GM18511 (cell line): ENCODE data around the gene DOCK7.
"Not testable (repeated sequence)": the region's sequence is repeated elsewhere in the genome, so short reads cannot be mapped to it uniquely, and the experiment has no call there.

ENCODE experiments used
- ATAC-seq: cut with Tn5 transposase; IDR thresholded peaks from one replicate; pipeline ENCODE4 v1.9.1; 2021; ENCODE audit warnings: mild to moderate bottlenecking, moderate library complexity; ENCODE audit not compliant: unreplicated experiment

DOCK7 gene

GRCh38 chr1:62693123-62693522 is 4.9 kb upstream of the DOCK7 start:
- no peak for ATAC-seq

- ATAC-seq, result no peak
These were observed 3.1 kb upstream of the DOCK7 start for GRCh38 chr1:62691062-62691844.

GRCh38 chr1:62689524-62689923 is 1.3 kb upstream of the DOCK7 start:
- ATAC-seq, result no peak

DNA sequence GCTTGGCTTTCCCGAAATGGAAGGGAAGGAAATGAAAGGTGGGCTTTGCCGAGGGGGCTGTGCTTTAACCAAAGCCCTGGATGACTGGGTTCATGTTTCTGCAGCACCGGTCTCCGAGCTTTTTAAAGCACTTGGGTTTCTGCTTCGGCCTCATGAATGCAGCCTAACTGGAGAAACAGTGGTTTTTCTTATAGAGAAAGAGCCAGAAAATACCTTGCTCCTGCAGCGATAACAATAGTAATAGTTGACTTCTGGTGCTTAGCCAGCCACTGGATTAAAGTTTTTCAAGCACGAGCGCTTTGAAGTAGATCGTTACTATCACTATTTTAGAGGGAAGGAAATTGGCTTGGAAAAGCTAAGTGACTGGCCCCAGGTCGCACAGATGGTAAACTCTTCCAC is 500 bp upstream of the DOCK7 start:
- peak; percentile 16 for ATAC-seq

GRCh38 chr1:62687421-62687902 is 724 bp downstream of the DOCK7 start:
- ATAC-seq, result peak; percentile 44

- ATAC-seq, result no peak
These were observed 1.4 kb downstream of the DOCK7 start for GRCh38 chr1:62686822-62687221.

- no peak for ATAC-seq
These were observed 2.7 kb downstream of the DOCK7 start for GRCh38 chr1:62685431-62685859.

DNA sequence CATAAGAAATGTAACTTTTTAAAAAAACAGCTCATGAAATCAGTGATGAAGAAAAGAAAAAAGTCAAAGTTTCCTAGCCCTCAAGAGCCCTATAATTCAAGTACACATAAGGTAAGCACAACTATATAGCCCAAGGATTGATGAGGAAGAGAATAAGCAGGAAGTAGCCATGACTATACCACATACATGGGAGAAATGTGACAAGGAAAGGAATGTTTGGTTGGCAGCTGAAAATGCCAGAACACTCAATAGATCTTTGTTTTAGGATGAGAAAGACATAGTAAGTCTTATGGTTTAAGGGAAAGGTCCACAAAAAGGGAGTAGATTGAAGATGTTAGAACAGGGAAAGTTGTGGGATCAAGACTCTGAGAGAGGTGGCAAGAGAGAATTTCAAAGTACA is 5.7 kb downstream of the DOCK7 start:
- ATAC-seq, result no peak

GRCh38 chr1:62680992-62681391 is 7.2 kb downstream of the DOCK7 start:
- ATAC-seq, result not testable (repeated sequence)

- not testable (repeated sequence) for ATAC-seq
These were observed 10.4 kb downstream of the DOCK7 start for GRCh38 chr1:62677822-62678221.

DNA sequence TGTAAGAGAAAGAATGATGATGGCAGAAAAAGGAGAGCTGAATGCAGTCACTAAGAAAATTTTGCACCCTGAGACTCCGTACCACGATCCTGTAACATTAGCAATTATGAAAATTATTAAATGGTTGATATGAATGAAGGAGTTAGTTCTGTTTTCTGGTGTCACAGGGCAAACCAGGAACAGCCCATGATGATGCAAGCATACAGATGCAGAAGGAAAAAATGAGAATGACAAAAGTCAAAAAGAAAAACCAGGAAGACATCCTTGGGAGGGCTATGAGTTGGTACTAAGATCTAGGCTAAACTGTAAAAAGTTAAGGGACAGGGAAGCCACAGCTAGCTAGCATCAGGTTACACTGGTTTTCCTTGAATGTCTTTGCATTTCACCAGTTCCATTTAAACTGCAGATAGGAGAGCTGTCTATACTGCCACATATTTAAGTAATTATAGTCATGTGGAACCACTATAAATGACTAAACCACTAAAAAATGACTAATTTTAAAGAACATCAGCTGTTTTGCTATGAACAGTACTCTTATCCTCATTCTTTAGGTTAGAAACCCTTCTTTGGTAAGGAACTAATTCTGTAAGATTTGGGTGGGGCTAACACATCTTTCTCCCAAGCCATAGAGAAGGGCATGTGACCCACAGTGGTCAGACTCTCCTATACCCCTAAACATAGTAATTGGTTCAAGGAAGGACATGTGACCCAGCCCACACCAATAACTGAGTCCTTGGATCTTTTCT is 11.4 kb downstream of the DOCK7 start:
- no peak for ATAC-seq

GRCh38 chr1:62673629-62674028 is 14.6 kb downstream of the DOCK7 start:
- no peak for ATAC-seq

- no peak for ATAC-seq
These were observed 16.2 kb downstream of the DOCK7 start for GRCh38 chr1:62672029-62672428.

DNA sequence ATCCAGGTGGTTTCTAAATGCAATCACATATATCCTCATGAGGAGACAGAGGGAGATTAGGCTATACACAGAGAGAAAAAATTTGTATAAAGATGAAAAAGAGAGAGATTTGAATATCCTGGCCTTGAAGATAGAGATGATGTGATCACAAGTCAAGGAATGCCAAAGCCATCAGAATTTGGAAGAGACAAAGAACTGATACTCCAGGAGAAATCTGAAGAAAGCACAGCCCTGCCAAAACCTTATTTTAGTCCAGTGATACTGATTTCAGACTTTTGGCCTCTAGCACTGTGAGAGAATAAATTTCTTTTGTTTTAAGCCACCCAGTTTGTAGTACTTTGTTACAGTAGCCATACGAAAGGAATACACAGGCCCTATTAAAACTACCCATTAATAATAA is 33.4 kb downstream of the DOCK7 start:
- ATAC-seq, result no peak

- no peak for ATAC-seq
These were observed 35.8 kb downstream of the DOCK7 start for GRCh38 chr1:62652387-62652786.

- no peak for ATAC-seq
These were observed 44.9 kb downstream of the DOCK7 start for GRCh38 chr1:62643283-62643682.

- no peak for ATAC-seq
These were observed 50.6 kb downstream of the DOCK7 start for GRCh38 chr1:62637392-62638105.

- no peak for ATAC-seq
These were observed 59.7 kb downstream of the DOCK7 start for GRCh38 chr1:62628506-62628905.

DNA sequence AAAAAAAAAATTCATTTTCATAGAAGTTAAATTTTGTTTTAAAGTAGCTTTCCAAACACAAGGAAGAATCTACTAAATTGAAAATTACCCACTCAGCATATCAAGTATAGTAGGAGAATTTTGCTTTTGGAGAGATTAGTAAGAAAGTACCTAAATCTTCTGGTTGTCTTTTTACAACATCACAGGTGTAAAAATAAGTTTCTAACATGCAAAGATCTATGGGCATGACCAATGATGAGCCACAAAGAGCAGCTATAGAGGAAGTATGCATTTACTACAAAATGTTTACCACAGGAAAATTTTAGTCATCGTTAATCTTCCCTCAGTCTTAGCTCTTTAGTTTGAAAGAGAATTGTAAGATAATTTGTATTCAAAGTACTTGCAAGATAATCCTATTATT is 62.8 kb downstream of the DOCK7 start:
- ATAC-seq, result peak; percentile 65

- ATAC-seq, result peak; percentile 99
These were observed 66.3 kb downstream of the DOCK7 start for GRCh38 chr1:62621907-62622306.

DNA sequence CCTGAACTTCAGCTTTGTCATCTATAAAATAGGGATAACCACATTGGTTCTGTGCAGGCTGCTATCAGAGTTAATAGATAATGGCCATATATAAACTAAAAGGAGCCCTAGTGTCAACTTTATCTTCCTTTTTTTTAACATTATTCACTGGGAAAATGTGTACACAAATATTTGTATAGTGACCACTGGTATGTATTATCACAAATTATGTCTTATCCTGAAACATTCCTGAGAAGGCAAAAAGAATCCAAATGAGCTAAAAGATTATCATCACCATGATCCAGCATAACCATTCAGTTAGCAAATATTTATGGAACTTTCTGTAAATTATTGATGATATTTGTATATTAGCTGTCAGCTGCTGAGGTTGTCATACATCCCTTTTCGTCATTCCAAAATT is 74.3 kb downstream of the DOCK7 start:
- ATAC-seq, result peak; percentile 27
